Tibial nerve (tissue), 3 donors: Measurements from ENCODE around the gene ARL17B.
"Not testable (repeated sequence)": the region's sequence is repeated elsewhere in the genome, so short reads cannot be mapped to it uniquely, and the experiment has no call there.

Source experiments
- CTCF ChIP-seq, 5 experiments: fragments of 200-600 bp in 3 of 5; fragments of 450-650 bp in 2 of 5; sonication (generic) in 3 of 5; IDR thresholded peaks; one replicate each; pipeline ENCODE4 v1.5.1; 2016 to 2019; ENCODE audit warnings: antibody characterized with exemption in 5 of 5, mild to moderate bottlenecking in 3 of 5, moderate library complexity in 2 of 5
- POLR2A ChIP-seq, 2 donors: fragments of 450-650 bp; IDR thresholded peaks; one replicate each; pipeline ENCODE4 v1.6.1; 2017; ENCODE audit warnings: antibody characterized with exemption in 2 of 2, mild to moderate bottlenecking in 2 of 2, moderate library complexity in 2 of 2

GRCh38 chr17:46349060-46349459, 12.5 kb downstream of the ARL17B start:
- TF ChIP-seq CTCF, POLR2A (IDR thresholded peaks at IDR 0.05): not testable (repeated sequence)
